GM12878 (cell line): Measurements from ENCODE around the gene PKN3. TPM values are rescaled to one million over a fixed set of nuclear protein-coding genes. Genes with fewer than 3 reads are reported as not detected.

Source experiments
- ATF2 ChIP-seq: IDR thresholded peaks from 2 replicates; pipeline ENCODE4 v1.6.1; 2012; ENCODE audit warnings: low read length, inconsistent platforms
- BCL11A ChIP-seq: IDR thresholded peaks from 2 replicates; pipeline ENCODE4 v1.6.1; 2011; ENCODE audit warnings: low read depth, low read length
- CBFB ChIP-seq: IDR thresholded peaks from 2 replicates; pipeline ENCODE4 v1.6.1; 2016; ENCODE audit warnings: antibody characterized with exemption, low read depth
- CREM ChIP-seq: IDR thresholded peaks from 2 replicates; pipeline ENCODE4 v1.6.1; 2014; ENCODE audit warnings: antibody characterized with exemption, low read depth
- CTCF ChIP-seq, 3 experiments: IDR thresholded peaks in 2 of 3; conservative IDR thresholded peaks in 1 of 3; 2 replicates each; pipeline ENCODE4 v1.5.1; 2011; ENCODE audit warnings: low read depth in 3 of 3, low read length in 3 of 3, mild to moderate bottlenecking in 3 of 3, control low read depth in 2 of 3, moderate library complexity in 2 of 3, inconsistent platforms in 1 of 3, mixed read lengths in 1 of 3; ENCODE audit not compliant: control insufficient read depth in 2 of 3, insufficient read depth in 1 of 3; ENCODE audit errors: extremely low read depth in 1 of 3
- ELK1 ChIP-seq: IDR thresholded peaks from 2 replicates; pipeline ENCODE4 v1.6.1; 2012; ENCODE audit warnings: low read depth, low read length, improper control_type of control experiment
- EZH2 ChIP-seq: IDR thresholded peaks from 2 replicates; pipeline ENCODE4 v1.6.1; 2012; ENCODE audit warnings: low read depth, mild to moderate bottlenecking, control low read depth, inconsistent platforms, low read length, borderline replicate concordance; ENCODE audit not compliant: control insufficient read depth
- KDM1A ChIP-seq: fragments of 200-600 bp; sonication (generic); IDR thresholded peaks from 2 replicates; pipeline ENCODE4 v1.6.1; 2016; ENCODE audit warnings: borderline replicate concordance
- KLF5 ChIP-seq: fragments of 450-650 bp; IDR thresholded peaks from 2 replicates; pipeline ENCODE4 v1.6.1; 2014; ENCODE audit warnings: mild to moderate bottlenecking; ENCODE audit not compliant: partially characterized antibody
- MEF2A ChIP-seq: IDR thresholded peaks from 2 replicates; pipeline ENCODE4 v1.6.1; 2011; ENCODE audit warnings: low read depth, mild to moderate bottlenecking, low read length, moderate library complexity; ENCODE audit not compliant: insufficient read depth
- PKNOX1 ChIP-seq: fragments of 450-650 bp; IDR thresholded peaks from 2 replicates; pipeline ENCODE4 v1.6.1; 2016; ENCODE audit warnings: mild to moderate bottlenecking
- POLR2AphosphoS2 ChIP-seq: IDR thresholded peaks from 2 replicates; pipeline ENCODE4 v1.6.1; 2011; ENCODE audit warnings: low read depth, mild to moderate bottlenecking, low read length, improper control_type of control experiment, moderate library complexity
- RAD21 ChIP-seq: IDR thresholded peaks from 2 replicates; pipeline ENCODE4 v1.6.1; 2011; ENCODE audit warnings: mild to moderate bottlenecking, low read depth, low read length, moderate library complexity; ENCODE audit not compliant: insufficient read depth
- RAD51 ChIP-seq: fragments of 450-650 bp; IDR thresholded peaks from 2 replicates; pipeline ENCODE4 v1.6.1; 2016; ENCODE audit warnings: moderate library complexity, mild to moderate bottlenecking, inconsistent platforms
- SKIL ChIP-seq: fragments of 450-650 bp; IDR thresholded peaks from 2 replicates; pipeline ENCODE4 v1.6.1; 2017; ENCODE audit warnings: mild to moderate bottlenecking, low read depth, inconsistent platforms; ENCODE audit not compliant: poor library complexity, severe bottlenecking
- SUZ12 ChIP-seq: fragments of 200-600 bp; sonication (generic); IDR thresholded peaks from one replicate; pipeline ENCODE4 v1.6.1; 2018; ENCODE audit warnings: antibody characterized with exemption, mild to moderate bottlenecking; ENCODE audit not compliant: unreplicated experiment
- TARDBP ChIP-seq: IDR thresholded peaks from 2 replicates; pipeline ENCODE4 v1.6.1; 2016; ENCODE audit warnings: borderline replicate concordance
- TCF12 ChIP-seq: IDR thresholded peaks from 2 replicates; pipeline ENCODE4 v1.6.1; 2011; ENCODE audit warnings: low read depth, mild to moderate bottlenecking, low read length
- ZBED1 ChIP-seq: IDR thresholded peaks from 2 replicates; pipeline ENCODE4 v1.6.1; 2016; ENCODE audit warnings: borderline replicate concordance
- ZNF24 ChIP-seq: fragments of 450-650 bp; IDR thresholded peaks from 2 replicates; pipeline ENCODE4 v1.6.1; 2017; ENCODE audit warnings: antibody characterized with exemption, mild to moderate bottlenecking
- polyA plus RNA-seq, 11 experiments: library from polyadenylated mRNA; depleted of rRNA in 4 of 11; unstranded in 6 of 11; stranded (reverse) in 5 of 11; fragments of >200 nt; fragmentation: Nextera tagmentation in 4 of 11; fragmentation: Illumina TruSeq in 1 of 11; extraction: Ambion mirVana in 4 of 11; extraction: Trizol in 1 of 11; gene quantifications; 1 replicate in 1 of 11; 2 replicates in 10 of 11; pipeline versions ENCODE4 v1.2.1 to v1.2.3, GENCODE V29; 2011 to 2016; ENCODE audit warnings: inconsistent platforms in 2 of 11, missing spikeins in 2 of 11, low read depth in 1 of 11
- total RNA-seq, 4 experiments: library from RNA; depleted of rRNA in 3 of 4; stranded (reverse); fragments of >200 nt in 3 of 4; fragmentation: Illumina TruSeq in 1 of 4; extraction: Trizol in 1 of 4; gene quantifications; 2 replicates each; pipeline versions ENCODE4 v1.2.1 to v1.2.3, GENCODE V29; 2013 to 2021

The PKN3 gene
- total and polyA plus RNA-seq, 10 of the 15 experiments (the other 5 are each of a cell fraction or from before 2014, with no cell fraction given): 0.35 to 11.0 (median 3.3) TPM

- TF ChIP-seq SKIL (peak; percentile 38), CTCF (IDR thresholded peaks at IDR 0.05 in 2 of 3, conservative IDR thresholded peaks at IDR 0.05 in 1 of 3; ENCODE audit: control insufficient read depth in 2 of 3, extremely low read depth in 1 of 3, insufficient read depth in 1 of 3, low read depth in 3 of 3, low read length in 3 of 3) (no peak), PKNOX1 (peak; percentile 27; the same call in 1 of the 2 replicates), CBFB (peak; percentile 53; the same call in 1 of the 2 replicates), TCF12 (0 out of 2 replicates have a peak, but pooled peaks have one; percentile 50), KLF5 (peak; percentile 44), KDM1A (no peak), MEF2A (no peak), RAD21 (no peak), TARDBP (peak; percentile 42; the same call in 1 of the 2 replicates), BCL11A (no peak), RAD51 (no peak), EZH2 (no peak), SUZ12 (no peak), POLR2AphosphoS2 (peak; percentile 79), ATF2 (no peak), ELK1 (peak; percentile 45; the same call in 1 of the 2 replicates), ZNF24 (0 out of 2 replicates have a peak, but pooled peaks have one; percentile 37), CREM (no peak; the same call in 1 of the 2 replicates), ZBED1 (peak; percentile 42; the same call in 1 of the 2 replicates)
Observed at GRCh38 chr9:128723866-128724743, 21.8 kb downstream of the PKN3 start, which contains the start of gene ZDHHC12 (continued).
